Measurements from ENCODE around the gene ZNF529. TPM values are rescaled to one million over a fixed set of nuclear protein-coding genes. Genes with fewer than 3 reads are reported as not detected.
A peak's percentile ranks its signal among the peaks of the same experiment; 100 is the strongest.

Gene ZNF529
- total and polyA plus RNA-seq, 5 donors from 2014 or later = 4.0 to 31.4 (median 7.2) TPM

DNA sequence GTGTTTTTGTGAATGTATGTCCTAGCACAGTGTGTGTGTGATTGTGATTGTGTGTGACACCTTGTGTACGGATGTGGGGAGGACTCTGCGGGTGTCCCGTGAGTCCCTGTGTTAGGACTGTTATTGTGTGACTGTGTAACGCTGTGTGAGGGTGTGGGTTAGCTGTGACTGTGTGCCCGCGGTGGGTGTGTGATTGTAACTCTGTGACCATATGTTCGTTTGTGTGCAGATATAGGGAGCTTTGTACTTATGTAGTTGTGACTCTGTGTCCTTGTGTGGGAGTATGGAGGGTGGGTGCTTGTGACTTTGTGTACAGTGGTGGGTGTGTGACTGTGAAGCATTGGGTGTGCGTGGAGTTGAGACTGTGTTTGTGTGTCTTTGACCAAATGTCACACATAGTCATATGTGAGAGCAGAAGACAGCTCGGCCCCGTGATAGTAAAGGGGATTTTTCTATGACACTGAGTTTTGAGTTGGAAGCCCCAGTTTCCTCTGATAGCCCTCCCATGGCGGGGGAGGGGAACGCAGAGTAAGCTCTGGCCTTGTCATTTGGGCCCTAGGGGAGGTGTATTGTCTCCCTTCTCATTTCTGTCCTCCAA lies 44.1 kb downstream of the ZNF529 start:
- ATAC-seq (ENCODE audit: low read depth in 2 of 2) (peak; percentile 9 to 17), DNase-seq (peak in 1 of 3 donors; percentile 10)
- H3K4me1 Mint-ChIP-seq = peaks cover 10 to 39% (median 21%) of the 10 kb centered on the region in 4 donors
- Histone ChIP-seq H3K9me3 (ENCODE audit: control insufficient read depth in 2 of 2, low read length in 2 of 2) (peaks cover 33 to 52% of the 10 kb centered on the region in 2 experiments), H3K27me3 (ENCODE audit: control insufficient read depth, insufficient read depth, low read length) (no peaks in the 10 kb centered on the region), H3K4me3 (ENCODE audit: low read depth, low read length) (peak overlapping the region; percentile 89), H3K36me3 (ENCODE audit: control insufficient read depth, insufficient read depth, low read length) (peaks cover 13% of the 10 kb centered on the region), H3K27ac (ENCODE audit: insufficient read depth, low read length, poor library complexity, severe bottlenecking) (peak overlapping the region; percentile 90), H3K4me1 (ENCODE audit: control insufficient read depth, insufficient read depth, low read length, poor library complexity, severe bottlenecking) (peaks cover 26% of the 10 kb centered on the region)
- H3K27ac Mint-ChIP-seq = peak overlapping the region; percentile 95 to 100 (median 97)
- peaks cover 0 to 40% (median 11%) of the 10 kb centered on the region in 7 donors for H3K9me3 Mint-ChIP-seq
- peaks cover 22% of the 10 kb centered on the region for H3K36me3 Mint-ChIP-seq
- no peaks in the 10 kb centered on the region for H3K27me3 Mint-ChIP-seq
- H3K4me3 Mint-ChIP-seq = peak overlapping the region; percentile 95 to 100 (median 98)

GRCh38 chr19:36528194-36528920 lies 44.7 kb downstream of the ZNF529 start, which contains the start of gene ZNF260:
ZNF260 (minus strand) TSS chr19:36528271; CDS start chr19:36515238, 13,033 bp downstream.
- Histone ChIP-seq H3K4me1 (ENCODE audit: control insufficient read depth, insufficient read depth, low read length, poor library complexity, severe bottlenecking) (peaks cover 26% of the 10 kb centered on the region), H3K4me3 (ENCODE audit: low read depth, low read length) (peak within 1 kb of the TSS; percentile 89), H3K36me3 (ENCODE audit: control insufficient read depth, insufficient read depth, low read length) (peaks cover 17% of the 10 kb centered on the region), H3K27me3 (ENCODE audit: control insufficient read depth, insufficient read depth, low read length) (no peaks in the 10 kb centered on the region), H3K27ac (ENCODE audit: insufficient read depth, low read length, poor library complexity, severe bottlenecking) (peak within 1 kb of the TSS; percentile 90), H3K9me3 (ENCODE audit: control insufficient read depth in 2 of 2, low read length in 2 of 2) (peaks cover 28 to 52% of the 10 kb centered on the region in 2 experiments)
- DNase-seq = peak; percentile 82 to 96 (median 91)
- peaks cover 10 to 39% (median 21%) of the 10 kb centered on the region in 4 donors for H3K4me1 Mint-ChIP-seq
- H3K36me3 Mint-ChIP-seq = peaks cover 22% of the 10 kb centered on the region
- peak within 1 kb of the TSS; percentile 95 to 100 (median 98) for H3K4me3 Mint-ChIP-seq
- H3K27me3 Mint-ChIP-seq = no peaks in the 10 kb centered on the region
- H3K27ac Mint-ChIP-seq = peak within 1 kb of the TSS; percentile 95 to 100 (median 97)
- H3K9me3 Mint-ChIP-seq = peaks cover 0 to 35% (median 12%) of the 10 kb centered on the region in 7 donors
- ATAC-seq (ENCODE audit: low read depth in 2 of 2) = peak; percentile 89 to 90

DNA sequence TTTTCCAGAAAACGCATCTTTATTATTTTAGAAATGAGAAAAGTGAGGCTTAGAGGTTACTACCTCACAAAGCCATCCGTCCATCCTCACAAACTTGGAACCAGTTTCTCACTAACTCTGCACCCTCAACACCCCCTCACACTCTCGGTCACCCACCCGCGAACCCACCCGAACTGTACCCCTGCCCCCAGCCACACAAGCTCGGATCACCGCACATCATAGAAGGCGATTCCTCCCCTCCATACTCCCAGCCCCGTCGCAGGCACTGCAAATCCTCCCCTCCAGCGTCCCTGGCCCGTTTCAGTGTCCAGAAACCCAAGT lies 45.3 kb downstream of the ZNF529 start:
- peak overlapping the region; percentile 95 to 100 (median 97) for H3K27ac Mint-ChIP-seq
- Histone ChIP-seq H3K27ac (ENCODE audit: insufficient read depth, low read length, poor library complexity, severe bottlenecking) (peak overlapping the region; percentile 90), H3K27me3 (ENCODE audit: control insufficient read depth, insufficient read depth, low read length) (no peaks in the 10 kb centered on the region), H3K36me3 (ENCODE audit: control insufficient read depth, insufficient read depth, low read length) (peaks cover 20% of the 10 kb centered on the region), H3K4me1 (ENCODE audit: control insufficient read depth, insufficient read depth, low read length, poor library complexity, severe bottlenecking) (peaks cover 26% of the 10 kb centered on the region), H3K4me3 (ENCODE audit: low read depth, low read length) (peak overlapping the region; percentile 89), H3K9me3 (ENCODE audit: control insufficient read depth in 2 of 2, low read length in 2 of 2) (peaks cover 31 to 53% of the 10 kb centered on the region in 2 experiments)
- H3K4me1 Mint-ChIP-seq = peaks cover 10 to 39% (median 23%) of the 10 kb centered on the region in 4 donors
- peaks cover 4 to 39% (median 17%) of the 10 kb centered on the region in 7 donors for H3K9me3 Mint-ChIP-seq
- no peaks in the 10 kb centered on the region for H3K27me3 Mint-ChIP-seq
- peak overlapping the region; percentile 95 to 100 (median 98) for H3K4me3 Mint-ChIP-seq
- no peak for ATAC-seq (ENCODE audit: low read depth in 2 of 2)
- H3K36me3 Mint-ChIP-seq = peaks cover 26% of the 10 kb centered on the region
- no peak for DNase-seq

GRCh38 chr19:36527341-36527740 lies 45.8 kb downstream of the ZNF529 start:
- Mint-ChIP-seq H3K36me3 (peaks cover 30% of the 10 kb centered on the region), H3K9me3 (peaks cover 6 to 40% (median 21%) of the 10 kb centered on the region in 7 donors), H3K27ac (no peak overlapping the region), H3K4me1 (peaks cover 10 to 39% (median 23%) of the 10 kb centered on the region in 4 donors), H3K4me3 (peak overlapping the region; percentile 95 to 100 (median 98)), H3K27me3 (no peaks in the 10 kb centered on the region)
- ATAC-seq (ENCODE audit: low read depth in 2 of 2) (no peak), DNase-seq (no peak)
- Histone ChIP-seq H3K4me3 (ENCODE audit: low read depth, low read length) (peak overlapping the region; percentile 89), H3K36me3 (ENCODE audit: control insufficient read depth, insufficient read depth, low read length) (peaks cover 24% of the 10 kb centered on the region), H3K27me3 (ENCODE audit: control insufficient read depth, insufficient read depth, low read length) (no peaks in the 10 kb centered on the region), H3K27ac (ENCODE audit: insufficient read depth, low read length, poor library complexity, severe bottlenecking) (no peak overlapping the region), H3K4me1 (ENCODE audit: control insufficient read depth, insufficient read depth, low read length, poor library complexity, severe bottlenecking) (peaks cover 26% of the 10 kb centered on the region), H3K9me3 (ENCODE audit: control insufficient read depth in 2 of 2, low read length in 2 of 2) (peaks cover 35 to 54% of the 10 kb centered on the region in 2 experiments)

GRCh38 chr19:36526581-36526980 lies 46.5 kb downstream of the ZNF529 start:
- Mint-ChIP-seq H3K4me1 (peaks cover 10 to 39% (median 23%) of the 10 kb centered on the region in 4 donors), H3K36me3 (peaks cover 30% of the 10 kb centered on the region), H3K27ac (no peak overlapping the region), H3K27me3 (no peaks in the 10 kb centered on the region), H3K4me3 (peak overlapping the region; percentile 52 to 95 (median 59)), H3K9me3 (peaks cover 6 to 40% (median 21%) of the 10 kb centered on the region in 7 donors)
- H3K9me3 ChIP-seq (ENCODE audit: control insufficient read depth in 2 of 2, low read length in 2 of 2) = peaks cover 38 to 62% of the 10 kb centered on the region in 2 experiments
- H3K27me3 ChIP-seq (ENCODE audit: control insufficient read depth, insufficient read depth, low read length) = no peaks in the 10 kb centered on the region
- peak overlapping the region; percentile 89 for H3K4me3 ChIP-seq (ENCODE audit: low read depth, low read length)
- no peak overlapping the region for H3K27ac ChIP-seq (ENCODE audit: insufficient read depth, low read length, poor library complexity, severe bottlenecking)
- ATAC-seq (ENCODE audit: low read depth in 2 of 2) = no peak
- H3K4me1 ChIP-seq (ENCODE audit: control insufficient read depth, insufficient read depth, low read length, poor library complexity, severe bottlenecking) = peaks cover 26% of the 10 kb centered on the region
- no peak for DNase-seq
- H3K36me3 ChIP-seq (ENCODE audit: control insufficient read depth, insufficient read depth, low read length) = peaks cover 29% of the 10 kb centered on the region

DNA sequence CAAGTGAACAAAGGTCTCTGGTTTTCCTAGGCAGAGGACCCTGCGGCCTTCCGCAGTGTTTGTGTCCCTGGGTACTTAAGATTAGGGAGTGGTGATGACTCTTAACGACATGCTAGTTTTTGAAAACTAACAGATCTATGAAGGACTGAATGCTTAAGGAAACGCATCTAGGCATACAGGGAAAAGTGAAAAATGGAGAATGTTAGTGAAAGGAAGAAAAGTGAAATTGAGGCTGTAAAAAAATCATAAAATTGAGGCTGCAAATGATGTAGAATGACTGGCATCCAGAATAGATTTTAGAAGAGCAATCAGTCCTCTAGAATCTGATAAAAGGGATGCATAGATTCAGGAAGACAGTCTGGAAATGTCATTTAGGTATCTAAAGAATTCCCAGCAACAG lies 48.5 kb downstream of the ZNF529 start:
- peaks cover 43% of the 10 kb centered on the region for H3K36me3 Mint-ChIP-seq
- H3K4me3 Mint-ChIP-seq = peak overlapping the region in 1 of 4 donors; percentile 65
- H3K9me3 Mint-ChIP-seq = peaks cover 6 to 52% (median 21%) of the 10 kb centered on the region in 7 donors

GRCh38 chr19:36514012-36514612 lies 59.0 kb downstream of the ZNF529 start:
- Mint-ChIP-seq H3K27me3 (no peaks in the 10 kb centered on the region), H3K9me3 (peaks cover 4 to 78% (median 41%) of the 10 kb centered on the region in 7 donors), H3K36me3 (peaks cover 38% of the 10 kb centered on the region), H3K27ac (no peak overlapping the region), H3K4me3 (no peak overlapping the region), H3K4me1 (peaks cover 0 to 5% (median 0%) of the 10 kb centered on the region in 4 donors)
- H3K4me1 ChIP-seq (ENCODE audit: control insufficient read depth, insufficient read depth, low read length, poor library complexity, severe bottlenecking) = no peaks in the 10 kb centered on the region
- no peaks in the 10 kb centered on the region for H3K27me3 ChIP-seq (ENCODE audit: control insufficient read depth, insufficient read depth, low read length)
- H3K4me3 ChIP-seq (ENCODE audit: low read depth, low read length) = no peak overlapping the region
- peaks cover 49% of the 10 kb centered on the region for H3K36me3 ChIP-seq (ENCODE audit: control insufficient read depth, insufficient read depth, low read length)
- H3K27ac ChIP-seq (ENCODE audit: insufficient read depth, low read length, poor library complexity, severe bottlenecking) = no peak overlapping the region
- DNase-seq (no peak), ATAC-seq (ENCODE audit: low read depth in 2 of 2) (no peak)
- peaks cover 84 to 99% of the 10 kb centered on the region in 2 experiments for H3K9me3 ChIP-seq (ENCODE audit: control insufficient read depth in 2 of 2, low read length in 2 of 2)

More for the DNA sequence above, 48.5 kb downstream of the ZNF529 start:
- Mint-ChIP-seq H3K4me1 (peaks cover 10 to 36% (median 23%) of the 10 kb centered on the region in 4 donors), H3K27ac (no peak overlapping the region), H3K27me3 (no peaks in the 10 kb centered on the region)
- no peak for ATAC-seq (ENCODE audit: low read depth in 2 of 2)
- H3K36me3 ChIP-seq (ENCODE audit: control insufficient read depth, insufficient read depth, low read length) = peaks cover 33% of the 10 kb centered on the region
- H3K27ac ChIP-seq (ENCODE audit: insufficient read depth, low read length, poor library complexity, severe bottlenecking) = no peak overlapping the region
- peaks cover 26% of the 10 kb centered on the region for H3K4me1 ChIP-seq (ENCODE audit: control insufficient read depth, insufficient read depth, low read length, poor library complexity, severe bottlenecking)
- H3K27me3 ChIP-seq (ENCODE audit: control insufficient read depth, insufficient read depth, low read length) = no peaks in the 10 kb centered on the region
- no peak overlapping the region for H3K4me3 ChIP-seq (ENCODE audit: low read depth, low read length)
- peaks cover 39 to 69% of the 10 kb centered on the region in 2 experiments for H3K9me3 ChIP-seq (ENCODE audit: control insufficient read depth in 2 of 2, low read length in 2 of 2)
- DNase-seq = no peak

All from CD4-positive, CD25-positive, alpha-beta regulatory T cell (primary cell).